ENCODE measurements around the gene HASPIN.

- TF ChIP-seq CTCF (IDR thresholded peaks at IDR 0.05) (no peak), POLR2A (IDR thresholded peaks at IDR 0.05) (no peak)
Measured at GRCh38 chr17:3755335-3756030, 31.8 kb downstream of the HASPIN start.

Measured in testis (tissue), 2 donors.